NT2/D1 (cell line): Measurements from ENCODE around the gene E2F6.

Experiments
- SUZ12 ChIP-seq: IDR thresholded peaks from 2 replicates; pipeline ENCODE4 v1.6.1; 2011; ENCODE audit not compliant: insufficient read length, insufficient read depth; ENCODE audit errors: extremely low read depth
- YY1 ChIP-seq: IDR thresholded peaks from 2 replicates; pipeline ENCODE4 v1.6.1; 2011; ENCODE audit not compliant: insufficient read length, insufficient read depth
- ZNF274 ChIP-seq: IDR thresholded peaks from 2 replicates; pipeline ENCODE4 v1.6.1; 2011; ENCODE audit warnings: mild to moderate bottlenecking, low read depth, low read length

DNA sequence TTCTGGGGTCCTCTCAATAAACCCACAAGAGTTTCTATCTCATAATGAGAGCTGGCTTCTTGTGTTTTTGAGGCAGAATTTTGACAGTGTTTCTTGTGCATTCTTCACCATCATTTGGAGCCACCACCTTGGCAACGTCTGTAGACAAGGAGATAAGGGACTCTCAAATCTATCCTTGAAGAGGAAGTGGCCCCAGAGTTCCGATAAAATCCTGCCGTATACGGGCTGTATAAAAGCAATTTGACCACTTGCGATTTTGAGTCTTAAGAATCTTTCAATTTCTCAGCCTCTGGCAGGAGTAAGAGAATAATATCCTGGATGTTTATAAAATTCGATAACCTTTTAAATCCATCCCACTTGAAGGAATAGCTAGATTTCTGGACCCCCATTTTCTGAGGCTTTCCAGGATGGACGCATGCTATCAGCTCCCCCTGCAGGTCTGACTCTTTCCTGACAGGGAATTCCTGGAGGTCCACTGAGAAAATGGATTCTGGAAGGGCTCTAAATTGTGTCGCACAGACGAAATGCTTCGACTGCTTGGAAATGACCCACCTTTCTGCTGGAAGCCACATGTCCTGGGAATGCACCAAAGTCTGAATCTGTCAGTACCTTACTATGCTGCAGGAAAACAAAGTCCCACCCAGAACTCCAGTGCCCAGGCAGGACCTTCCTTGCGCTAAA lies 54.1 kb downstream of the E2F6 start:
- TF ChIP-seq ZNF274 (no peak), YY1 (no peak), SUZ12 (no peak)
